ENCODE measurements around the gene PYCARD. TPM values are rescaled to one million over a fixed set of nuclear protein-coding genes. Genes with fewer than 3 reads are reported as not detected.

PYCARD gene
- total and polyA plus RNA-seq, 9 of the 15 experiments (the other 6 are each of a cell fraction or from before 2014, with no cell fraction given): 1.3 to 28.4 (median 6.0) TPM

DNA sequence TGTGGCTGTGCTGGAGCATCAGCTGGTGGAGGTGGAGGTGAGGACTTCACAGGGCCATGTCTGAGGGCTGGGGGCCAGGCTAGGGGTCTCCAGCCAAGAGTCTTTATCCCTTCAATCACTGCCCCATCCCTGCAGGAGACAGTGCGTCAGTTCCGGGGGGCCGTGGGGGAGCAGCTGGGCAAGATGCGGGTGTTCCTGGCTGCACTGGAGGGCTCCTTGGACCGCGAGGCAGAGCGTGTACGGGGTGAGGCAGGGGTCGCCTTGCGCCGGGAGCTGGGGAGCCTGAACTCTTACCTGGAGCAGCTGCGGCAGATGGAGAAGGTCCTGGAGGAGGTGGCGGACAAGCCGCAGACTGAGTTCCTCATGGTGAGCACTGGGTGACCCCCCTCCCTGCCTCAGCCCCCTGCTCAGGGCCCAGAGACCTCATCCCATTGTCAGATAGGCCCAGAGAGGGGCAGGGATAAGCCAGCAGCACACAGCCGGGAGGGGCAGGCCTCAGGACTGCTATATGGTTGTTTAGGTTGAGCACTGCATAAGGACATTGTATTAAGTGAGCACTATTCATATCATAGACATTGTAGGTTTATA lies 16.7 kb upstream of the PYCARD start:
- no peak overlapping the region for H3K27ac ChIP-seq (ENCODE audit: extremely low read depth, low read depth, low read length)
- no peak for ATAC-seq
- in situ Hi-C loops (cut with MboI) (no loop called here), intact Hi-C loops (cut with micrococcal nuclease) (no loop called here)
- no peak overlapping the region for H3K4me2 ChIP-seq (ENCODE audit: insufficient read depth, low read length)
- 62% methylated on average over 13 of the region's 15 CpGs for WGBS (ENCODE audit: insufficient coverage, low coverage, missing lambda C conversion rate)
- peaks cover 3 to 48% of the 10 kb centered on the region in 2 experiments; a peak in 4 of 5 replicates for H3K4me1 ChIP-seq (replicated peaks in 1 of 2; ENCODE audit: control insufficient read depth in 2 of 2, insufficient read depth in 2 of 2, low read length in 2 of 2)
- H3K27me3 ChIP-seq (ENCODE audit: control insufficient read depth in 2 of 2, insufficient read depth in 2 of 2, low read length in 2 of 2): no peaks in the 10 kb centered on the region
- no TSS peak for BruUV-seq (replicated peaks)
- no peaks in the 10 kb centered on the region for H3K36me3 ChIP-seq (ENCODE audit: control insufficient read depth, insufficient read depth, low read length)
- no peaks in the 10 kb centered on the region for H3K9me1 ChIP-seq (ENCODE audit: control insufficient read depth, insufficient read depth, low read length)
- H3K4me3 ChIP-seq: no peak overlapping the region
- DNase-seq (ENCODE audit: extremely low read depth in 1 of 4, low spot score in 3 of 4): peak in 1 of 4 experiments; percentile 2
- no peaks in the 10 kb centered on the region for H3K79me2 ChIP-seq (ENCODE audit: control insufficient read depth, insufficient read depth, low read length)
- FAIRE-seq: no peak
- H4K20me1 ChIP-seq (replicated peaks; ENCODE audit: control insufficient read depth, insufficient read depth, low read length): no peaks in the 10 kb centered on the region
- ChIA-PET CTCF (ENCODE audit: low intra/inter-chr PET ratio) (no interaction called here), POLR2A (interaction anchor here (0.6 to 1.6 kb wide), 6 partner anchors 8 to 134 kb away, joined by 3 to 5 read pairs (median 3); no protein-coding TSS in a partner anchor)
- TF ChIP-seq PHB (CRISPR knock-in tag; IDR thresholded peaks at IDR 0.05) (no peak), ZBTB33 (CRISPR knock-in tag; IDR thresholded peaks at IDR 0.05) (peak; percentile 39; the same call in 1 of the 2 replicates)
- TF ChIP-seq, protein P1, sequence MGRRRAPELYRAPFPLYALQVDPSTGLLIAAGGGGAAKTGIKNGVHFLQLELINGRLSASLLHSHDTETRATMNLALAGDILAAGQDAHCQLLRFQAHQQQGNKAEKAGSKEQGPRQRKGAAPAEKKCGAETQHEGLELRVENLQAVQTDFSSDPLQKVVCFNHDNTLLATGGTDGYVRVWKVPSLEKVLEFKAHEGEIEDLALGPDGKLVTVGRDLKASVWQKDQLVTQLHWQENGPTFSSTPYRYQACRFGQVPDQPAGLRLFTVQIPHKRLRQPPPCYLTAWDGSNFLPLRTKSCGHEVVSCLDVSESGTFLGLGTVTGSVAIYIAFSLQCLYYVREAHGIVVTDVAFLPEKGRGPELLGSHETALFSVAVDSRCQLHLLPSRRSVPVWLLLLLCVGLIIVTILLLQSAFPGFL (CRISPR knock-in tag; IDR thresholded peaks at IDR 0.05): no peak
- no peak overlapping the region for H3K9ac ChIP-seq (ENCODE audit: insufficient read depth in 1 of 2, low read depth in 2 of 2, low read length in 2 of 2)
- H2AFZ ChIP-seq (ENCODE audit: low read depth, low read length): no peak overlapping the region
- no peaks in the 10 kb centered on the region for H3K9me3 ChIP-seq (replicated peaks; ENCODE audit: control insufficient read depth, insufficient read depth, low read depth, low read length)

Data from K562 (cell line).